ENCODE results near the gene SMYD3.

DNA sequence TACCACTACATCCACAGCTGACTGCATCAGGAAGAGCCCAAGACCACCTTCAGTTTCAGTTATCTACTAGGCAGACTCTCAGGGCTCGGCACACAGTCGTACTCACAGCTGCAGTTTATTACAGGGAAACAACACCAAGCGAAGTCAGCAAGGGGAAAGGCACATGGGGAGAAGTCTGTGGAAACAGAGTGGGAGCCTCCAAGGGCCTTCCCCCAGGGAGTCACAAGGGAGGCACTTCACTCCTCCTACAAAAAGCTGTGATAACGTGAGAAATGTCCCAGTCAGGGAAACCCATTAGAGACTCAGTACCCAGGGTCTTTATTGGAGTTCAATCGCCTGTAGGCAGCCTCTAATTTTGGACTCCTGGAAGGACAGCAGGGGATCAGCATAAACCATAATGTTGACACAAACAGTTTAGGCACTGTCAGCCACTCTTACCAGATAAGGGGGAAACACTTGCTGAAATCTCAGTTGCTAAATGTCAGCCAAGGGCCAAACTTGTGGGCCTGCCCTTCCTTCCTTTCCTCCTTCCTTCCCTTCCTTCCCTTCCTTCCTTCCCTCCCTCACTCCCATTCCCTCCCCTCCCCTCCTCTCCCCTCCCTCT, 444.0 kb downstream of the SMYD3 start:
- TF ChIP-seq POLR2AphosphoS5 (IDR thresholded peaks at IDR 0.05; ENCODE audit: low read depth, low read length), result no peak
- TF ChIP-seq, protein P1, sequence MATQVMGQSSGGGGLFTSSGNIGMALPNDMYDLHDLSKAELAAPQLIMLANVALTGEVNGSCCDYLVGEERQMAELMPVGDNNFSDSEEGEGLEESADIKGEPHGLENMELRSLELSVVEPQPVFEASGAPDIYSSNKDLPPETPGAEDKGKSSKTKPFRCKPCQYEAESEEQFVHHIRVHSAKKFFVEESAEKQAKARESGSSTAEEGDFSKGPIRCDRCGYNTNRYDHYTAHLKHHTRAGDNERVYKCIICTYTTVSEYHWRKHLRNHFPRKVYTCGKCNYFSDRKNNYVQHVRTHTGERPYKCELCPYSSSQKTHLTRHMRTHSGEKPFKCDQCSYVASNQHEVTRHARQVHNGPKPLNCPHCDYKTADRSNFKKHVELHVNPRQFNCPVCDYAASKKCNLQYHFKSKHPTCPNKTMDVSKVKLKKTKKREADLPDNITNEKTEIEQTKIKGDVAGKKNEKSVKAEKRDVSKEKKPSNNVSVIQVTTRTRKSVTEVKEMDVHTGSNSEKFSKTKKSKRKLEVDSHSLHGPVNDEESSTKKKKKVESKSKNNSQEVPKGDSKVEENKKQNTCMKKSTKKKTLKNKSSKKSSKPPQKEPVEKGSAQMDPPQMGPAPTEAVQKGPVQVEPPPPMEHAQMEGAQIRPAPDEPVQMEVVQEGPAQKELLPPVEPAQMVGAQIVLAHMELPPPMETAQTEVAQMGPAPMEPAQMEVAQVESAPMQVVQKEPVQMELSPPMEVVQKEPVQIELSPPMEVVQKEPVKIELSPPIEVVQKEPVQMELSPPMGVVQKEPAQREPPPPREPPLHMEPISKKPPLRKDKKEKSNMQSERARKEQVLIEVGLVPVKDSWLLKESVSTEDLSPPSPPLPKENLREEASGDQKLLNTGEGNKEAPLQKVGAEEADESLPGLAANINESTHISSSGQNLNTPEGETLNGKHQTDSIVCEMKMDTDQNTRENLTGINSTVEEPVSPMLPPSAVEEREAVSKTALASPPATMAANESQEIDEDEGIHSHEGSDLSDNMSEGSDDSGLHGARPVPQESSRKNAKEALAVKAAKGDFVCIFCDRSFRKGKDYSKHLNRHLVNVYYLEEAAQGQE (IDR thresholded peaks at IDR 0.05; ENCODE audit: insufficient read depth in 1 of 2, low read depth in 2 of 2, low read length in 2 of 2), result no peak
- no peak for TF ChIP-seq TAF1 (IDR thresholded peaks at IDR 0.05; ENCODE audit: borderline replicate concordance, insufficient read depth, low read length)
